HepG2 (cell line): Measurements from ENCODE around the gene ZNF334. TPM values are rescaled to one million over a fixed set of nuclear protein-coding genes. Genes with fewer than 3 reads are reported as not detected.

Source experiments
- EP300 ChIP-seq, 3 experiments: sonication (generic) in 1 of 3; formaldehyde crosslinking in 1 of 3; IDR thresholded peaks; 2 replicates each; pipeline versions ENCODE4 v1.5.1 to v1.6.1; 2011 to 2020; ENCODE audit warnings: low read depth in 2 of 3, low read length in 2 of 3, borderline replicate concordance in 1 of 3, improper control_type of control experiment in 1 of 3, mild to moderate bottlenecking in 1 of 3, missing genetic modification reagents in 1 of 3, moderate library complexity in 1 of 3
- ZNF205 ChIP-seq: IDR thresholded peaks from 2 replicates; pipeline ENCODE4 v1.6.1; 2018; ENCODE audit warnings: missing biosample characterization, missing genetic modification reagents
- polyA plus RNA-seq, 8 experiments: library from polyadenylated mRNA; depleted of rRNA in 3 of 8; stranded (reverse) in 7 of 8; unstranded in 1 of 8; fragments of >200 nt; fragmentation: Illumina TruSeq in 4 of 8; extraction: Trizol in 4 of 8; gene quantifications; 2 replicates each; pipeline versions ENCODE4 v1.2.1 to v1.2.3, GENCODE V29; 2011 to 2016; ENCODE audit warnings: low read depth in 4 of 8, missing spikeins in 1 of 8, mixed read lengths in 1 of 8; ENCODE audit not compliant: insufficient read depth in 1 of 8
- total RNA-seq, 5 experiments: library from RNA; depleted of rRNA; stranded (reverse); fragments of >200 nt; fragmentation: Illumina TruSeq; extraction: Trizol; gene quantifications; 2 replicates each; pipeline ENCODE4 v1.2.3, GENCODE V29; 2016; ENCODE audit warnings: low read depth in 1 of 5
- TF ChIP-seq, protein P1 (sequence below): sonication (generic); formaldehyde crosslinking; IDR thresholded peaks from 2 replicates; pipeline ENCODE4 v1.4.0; 2020; ENCODE audit warnings: missing genetic modification reagents, borderline replicate concordance
- TF ChIP-seq, protein P2 (sequence below): sonication (generic); formaldehyde crosslinking; IDR thresholded peaks from 2 replicates; pipeline ENCODE4 v1.9.0; 2021; ENCODE audit warnings: missing genetic modification reagents, borderline replicate concordance
- TF ChIP-seq, protein P3 (sequence below): IDR thresholded peaks from 2 replicates; pipeline ENCODE4 v1.6.1; 2016; ENCODE audit warnings: control low read depth
- TF ChIP-seq, protein P4 (sequence below): sonication (generic); formaldehyde crosslinking; IDR thresholded peaks from 2 replicates; pipeline ENCODE4 v1.5.0; 2020; ENCODE audit warnings: missing genetic modification reagents, mild to moderate bottlenecking, borderline replicate concordance
- TF ChIP-seq, protein P5 (sequence below), 2 experiments: sonication (generic) in 1 of 2; formaldehyde crosslinking in 1 of 2; IDR thresholded peaks; 2 replicates each; pipeline versions ENCODE4 v1.4.0 to v1.6.1; 2018 to 2020; ENCODE audit warnings: missing genetic modification reagents in 2 of 2, borderline replicate concordance in 1 of 2, low read depth in 1 of 2, mild to moderate bottlenecking in 1 of 2, missing biosample characterization in 1 of 2

The ZNF334 gene
- total and polyA plus RNA-seq, 2 of the 13 experiments (the other 11 are each of a cell fraction or from before 2014, with no cell fraction given), result 4.8 to 7.8 TPM

DNA sequence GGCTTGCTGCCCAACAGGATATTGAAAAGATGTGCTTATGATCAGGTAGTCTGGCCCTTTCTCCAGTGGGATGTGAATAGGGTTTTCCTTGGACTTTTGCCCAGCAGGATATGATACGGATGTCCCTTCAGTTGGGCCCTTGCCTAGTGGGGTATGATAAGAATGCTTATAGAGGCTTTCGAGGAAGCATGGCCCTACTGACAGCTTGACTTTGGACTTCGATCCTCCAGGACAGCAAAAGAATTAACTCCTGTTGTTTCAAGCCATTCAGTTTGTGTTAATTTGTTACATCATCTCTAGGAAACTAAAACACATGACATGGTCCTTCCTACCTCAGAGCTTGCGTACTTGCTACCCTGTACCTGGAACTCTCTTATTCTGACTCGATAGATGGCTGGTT lies 9.7 kb upstream of the ZNF334 start (continued):
- TF ChIP-seq, protein P1, sequence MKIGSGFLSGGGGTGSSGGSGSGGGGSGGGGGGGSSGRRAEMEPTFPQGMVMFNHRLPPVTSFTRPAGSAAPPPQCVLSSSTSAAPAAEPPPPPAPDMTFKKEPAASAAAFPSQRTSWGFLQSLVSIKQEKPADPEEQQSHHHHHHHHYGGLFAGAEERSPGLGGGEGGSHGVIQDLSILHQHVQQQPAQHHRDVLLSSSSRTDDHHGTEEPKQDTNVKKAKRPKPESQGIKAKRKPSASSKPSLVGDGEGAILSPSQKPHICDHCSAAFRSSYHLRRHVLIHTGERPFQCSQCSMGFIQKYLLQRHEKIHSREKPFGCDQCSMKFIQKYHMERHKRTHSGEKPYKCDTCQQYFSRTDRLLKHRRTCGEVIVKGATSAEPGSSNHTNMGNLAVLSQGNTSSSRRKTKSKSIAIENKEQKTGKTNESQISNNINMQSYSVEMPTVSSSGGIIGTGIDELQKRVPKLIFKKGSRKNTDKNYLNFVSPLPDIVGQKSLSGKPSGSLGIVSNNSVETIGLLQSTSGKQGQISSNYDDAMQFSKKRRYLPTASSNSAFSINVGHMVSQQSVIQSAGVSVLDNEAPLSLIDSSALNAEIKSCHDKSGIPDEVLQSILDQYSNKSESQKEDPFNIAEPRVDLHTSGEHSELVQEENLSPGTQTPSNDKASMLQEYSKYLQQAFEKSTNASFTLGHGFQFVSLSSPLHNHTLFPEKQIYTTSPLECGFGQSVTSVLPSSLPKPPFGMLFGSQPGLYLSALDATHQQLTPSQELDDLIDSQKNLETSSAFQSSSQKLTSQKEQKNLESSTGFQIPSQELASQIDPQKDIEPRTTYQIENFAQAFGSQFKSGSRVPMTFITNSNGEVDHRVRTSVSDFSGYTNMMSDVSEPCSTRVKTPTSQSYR (CRISPR knock-in tag), result 0 out of 2 replicates have a peak, but pooled peaks have one; percentile 9
- 0 out of 2 replicates have a peak, but pooled peaks have one; percentile 27 for TF ChIP-seq ZNF205 (CRISPR knock-in tag)
- TF ChIP-seq, protein P2, sequence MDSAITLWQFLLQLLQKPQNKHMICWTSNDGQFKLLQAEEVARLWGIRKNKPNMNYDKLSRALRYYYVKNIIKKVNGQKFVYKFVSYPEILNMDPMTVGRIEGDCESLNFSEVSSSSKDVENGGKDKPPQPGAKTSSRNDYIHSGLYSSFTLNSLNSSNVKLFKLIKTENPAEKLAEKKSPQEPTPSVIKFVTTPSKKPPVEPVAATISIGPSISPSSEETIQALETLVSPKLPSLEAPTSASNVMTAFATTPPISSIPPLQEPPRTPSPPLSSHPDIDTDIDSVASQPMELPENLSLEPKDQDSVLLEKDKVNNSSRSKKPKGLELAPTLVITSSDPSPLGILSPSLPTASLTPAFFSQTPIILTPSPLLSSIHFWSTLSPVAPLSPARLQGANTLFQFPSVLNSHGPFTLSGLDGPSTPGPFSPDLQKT (CRISPR knock-in tag), result no peak
- peak in 1 of 2 experiments; percentile 37; a peak in 1 of 4 replicates for TF ChIP-seq EP300 (IDR thresholded peaks at IDR 0.05; ENCODE audit: low read depth in 2 of 2, low read length in 2 of 2)
- TF ChIP-seq EP300 (CRISPR knock-in tag; IDR thresholded peaks at IDR 0.05; ENCODE audit: borderline replicate concordance), result no peak
- TF ChIP-seq, protein P3, sequence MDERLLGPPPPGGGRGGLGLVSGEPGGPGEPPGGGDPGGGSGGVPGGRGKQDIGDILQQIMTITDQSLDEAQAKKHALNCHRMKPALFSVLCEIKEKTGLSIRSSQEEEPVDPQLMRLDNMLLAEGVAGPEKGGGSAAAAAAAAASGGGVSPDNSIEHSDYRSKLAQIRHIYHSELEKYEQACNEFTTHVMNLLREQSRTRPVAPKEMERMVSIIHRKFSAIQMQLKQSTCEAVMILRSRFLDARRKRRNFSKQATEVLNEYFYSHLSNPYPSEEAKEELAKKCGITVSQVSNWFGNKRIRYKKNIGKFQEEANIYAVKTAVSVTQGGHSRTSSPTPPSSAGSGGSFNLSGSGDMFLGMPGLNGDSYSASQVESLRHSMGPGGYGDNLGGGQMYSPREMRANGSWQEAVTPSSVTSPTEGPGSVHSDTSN (CRISPR knock-in tag), result no peak
- TF ChIP-seq, protein P4, sequence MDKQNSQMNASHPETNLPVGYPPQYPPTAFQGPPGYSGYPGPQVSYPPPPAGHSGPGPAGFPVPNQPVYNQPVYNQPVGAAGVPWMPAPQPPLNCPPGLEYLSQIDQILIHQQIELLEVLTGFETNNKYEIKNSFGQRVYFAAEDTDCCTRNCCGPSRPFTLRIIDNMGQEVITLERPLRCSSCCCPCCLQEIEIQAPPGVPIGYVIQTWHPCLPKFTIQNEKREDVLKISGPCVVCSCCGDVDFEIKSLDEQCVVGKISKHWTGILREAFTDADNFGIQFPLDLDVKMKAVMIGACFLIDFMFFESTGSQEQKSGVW (CRISPR knock-in tag), result no peak
- TF ChIP-seq, protein P5, sequence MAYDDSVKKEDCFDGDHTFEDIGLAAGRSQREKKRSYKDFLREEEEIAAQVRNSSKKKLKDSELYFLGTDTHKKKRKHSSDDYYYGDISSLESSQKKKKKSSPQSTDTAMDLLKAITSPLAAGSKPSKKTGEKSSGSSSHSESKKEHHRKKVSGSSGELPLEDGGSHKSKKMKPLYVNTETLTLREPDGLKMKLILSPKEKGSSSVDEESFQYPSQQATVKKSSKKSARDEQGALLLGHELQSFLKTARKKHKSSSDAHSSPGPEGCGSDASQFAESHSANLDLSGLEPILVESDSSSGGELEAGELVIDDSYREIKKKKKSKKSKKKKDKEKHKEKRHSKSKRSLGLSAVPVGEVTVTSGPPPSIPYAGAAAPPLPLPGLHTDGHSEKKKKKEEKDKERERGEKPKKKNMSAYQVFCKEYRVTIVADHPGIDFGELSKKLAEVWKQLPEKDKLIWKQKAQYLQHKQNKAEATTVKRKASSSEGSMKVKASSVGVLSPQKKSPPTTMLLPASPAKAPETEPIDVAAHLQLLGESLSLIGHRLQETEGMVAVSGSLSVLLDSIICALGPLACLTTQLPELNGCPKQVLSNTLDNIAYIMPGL (CRISPR knock-in tag; IDR thresholded peaks at IDR 0.05; ENCODE audit: borderline replicate concordance in 1 of 2, low read depth in 1 of 2), result peak in 1 of 2 experiments; percentile 22; a peak in 2 of 4 replicates
- TF ChIP-seq, all 625 proteins: peak for 57
